NCI-H1105 (cell line): ENCODE measurements around the gene ASB10.

Source experiments
- DNase-seq: peaks from one replicate; lab custom pipeline; 2025; lab: John Stamatoyannopoulos, UW

The ASB10 gene

DNA sequence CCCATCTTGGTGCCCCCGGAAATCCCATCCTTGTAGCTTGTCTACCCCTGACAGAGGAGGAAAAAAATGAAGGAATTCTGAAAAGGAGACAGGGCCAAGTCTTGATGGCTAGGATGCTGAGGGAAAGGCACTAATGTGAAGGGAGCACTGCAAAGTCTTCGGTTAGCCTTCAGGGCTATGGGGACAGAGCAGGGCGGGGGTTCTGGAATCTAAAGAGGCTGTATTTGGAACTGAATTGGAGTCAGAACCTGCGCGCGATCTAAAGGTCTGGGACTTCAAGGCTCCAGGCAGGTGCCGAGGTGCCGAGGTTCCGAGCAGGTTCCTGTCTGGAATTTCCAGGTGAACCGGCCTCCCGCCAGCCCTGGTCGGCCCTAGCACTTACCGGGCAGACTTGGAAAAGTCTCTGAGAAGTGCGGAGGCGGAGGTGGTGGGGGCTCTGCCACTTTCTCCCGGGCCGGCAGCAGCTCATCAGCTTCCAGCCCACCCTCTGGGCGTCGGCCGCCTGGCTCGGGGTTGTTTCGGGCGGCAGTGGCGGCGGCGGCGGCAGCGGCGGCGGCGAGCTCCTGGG is 20.3 kb downstream of the ASB10 start:
- DNase-seq, result no peak

DNA sequence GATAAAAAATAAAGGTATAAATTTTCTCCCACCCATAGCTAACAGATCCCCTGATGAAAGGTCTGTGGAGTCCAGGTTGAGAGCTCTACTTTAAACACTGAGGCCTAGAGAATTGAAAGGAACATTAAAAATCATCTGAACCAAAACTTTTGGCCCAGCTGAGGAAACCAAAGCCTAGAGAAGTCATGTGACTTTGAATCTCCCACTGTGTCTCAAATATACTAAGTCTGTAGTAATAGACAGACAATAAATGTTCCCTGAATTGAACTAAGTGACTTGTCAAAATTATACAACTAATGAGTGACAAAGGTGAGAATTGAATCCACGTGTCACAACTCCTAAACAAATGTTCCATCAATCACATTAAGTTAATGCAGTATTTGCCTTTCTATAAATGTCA is 25.3 kb downstream of the ASB10 start:
- no peak for DNase-seq

GRCh38 chr7:151157645-151158329 is 29.3 kb downstream of the ASB10 start:
- DNase-seq, result no peak

GRCh38 chr7:151152643-151153513 is 34.2 kb downstream of the ASB10 start:
- no peak for DNase-seq

- no peak for DNase-seq
These were observed 36.7 kb downstream of the ASB10 start for GRCh38 chr7:151150388-151150787.

- DNase-seq, result no peak
These were observed 38.5 kb downstream of the ASB10 start for GRCh38 chr7:151148319-151149259.

DNA sequence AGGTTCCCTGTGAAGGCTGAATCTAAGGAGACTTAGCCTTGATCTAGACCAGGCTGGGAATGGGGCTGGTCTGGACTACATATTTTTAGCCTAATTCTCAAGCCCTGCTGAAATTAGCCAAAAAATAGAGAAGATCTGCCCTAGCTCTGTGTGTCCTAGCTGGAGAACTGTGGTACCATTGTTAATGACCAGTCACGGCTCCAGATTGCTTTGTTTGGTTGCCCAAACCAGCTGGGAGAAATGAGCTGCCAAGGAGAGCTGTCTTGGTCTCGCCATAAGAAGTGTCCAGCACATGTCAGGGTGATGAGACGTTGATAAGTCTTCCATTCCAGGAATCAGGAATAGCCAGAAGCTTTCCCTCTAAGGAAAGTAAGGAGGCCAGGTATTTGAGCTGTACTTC is 40.3 kb downstream of the ASB10 start:
- no peak for DNase-seq

DNA sequence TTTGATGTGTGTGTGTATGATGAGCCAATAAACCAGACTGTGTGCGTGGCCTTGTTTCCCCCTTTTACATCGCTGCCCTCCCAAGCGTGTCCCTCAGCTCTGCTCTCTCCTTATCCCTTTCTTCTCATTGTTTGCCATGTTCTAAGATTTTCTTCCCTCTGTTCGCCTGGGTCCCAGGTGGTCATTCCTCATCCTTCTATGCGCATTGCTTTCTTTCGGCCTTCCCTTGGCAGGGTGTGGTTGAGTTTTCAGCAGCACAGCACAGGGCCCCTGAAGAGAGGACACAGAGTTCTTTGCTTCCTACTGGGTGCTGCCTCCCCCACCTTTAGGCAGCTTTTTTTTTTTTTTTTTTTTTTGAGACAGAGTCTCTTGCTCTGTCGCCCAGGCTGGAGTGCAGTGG is 42.7 kb downstream of the ASB10 start:
- no peak for DNase-seq

DNA sequence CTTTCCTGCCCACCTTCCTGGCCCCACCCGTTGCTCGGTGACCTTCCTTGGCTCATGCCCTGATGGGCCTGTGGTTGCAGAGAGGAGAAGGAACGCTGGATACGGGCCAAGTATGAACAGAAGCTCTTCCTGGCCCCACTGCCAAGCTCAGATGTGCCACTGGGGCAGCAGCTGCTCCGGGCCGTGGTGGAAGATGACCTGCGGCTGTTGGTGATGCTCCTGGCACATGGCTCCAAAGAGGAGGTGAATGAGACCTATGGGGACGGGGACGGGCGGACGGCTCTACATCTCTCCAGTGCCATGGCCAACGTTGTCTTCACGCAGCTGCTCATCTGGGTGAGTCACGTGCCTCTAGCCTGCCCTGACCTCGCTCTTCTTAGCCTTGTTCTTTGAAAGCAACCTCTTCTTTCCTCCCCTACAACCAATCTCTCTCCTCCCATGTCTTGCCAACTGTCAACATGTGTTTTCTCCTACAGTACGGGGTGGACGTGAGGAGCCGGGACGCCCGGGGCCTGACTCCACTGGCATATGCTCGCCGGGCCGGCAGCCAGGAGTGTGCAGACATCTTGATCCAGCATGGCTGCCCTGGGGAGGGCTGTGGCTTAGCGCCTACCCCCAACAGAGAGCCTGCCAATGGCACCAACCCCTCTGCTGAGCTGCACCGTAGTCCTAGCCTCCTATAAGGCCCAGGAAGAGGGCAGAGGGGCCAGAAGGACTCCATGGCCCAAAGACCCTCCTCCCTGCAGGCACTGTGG is 43.6 kb downstream of the ASB10 start:
- no peak for DNase-seq

- no peak for DNase-seq
These were observed 44.4 kb downstream of the ASB10 start for GRCh38 chr7:151142686-151143040.

- DNase-seq, result no peak
These were observed 45.0 kb downstream of the ASB10 start for GRCh38 chr7:151141855-151142685.

- no peak for DNase-seq
These were observed 45.7 kb downstream of the ASB10 start for GRCh38 chr7:151141311-151141854.

DNA sequence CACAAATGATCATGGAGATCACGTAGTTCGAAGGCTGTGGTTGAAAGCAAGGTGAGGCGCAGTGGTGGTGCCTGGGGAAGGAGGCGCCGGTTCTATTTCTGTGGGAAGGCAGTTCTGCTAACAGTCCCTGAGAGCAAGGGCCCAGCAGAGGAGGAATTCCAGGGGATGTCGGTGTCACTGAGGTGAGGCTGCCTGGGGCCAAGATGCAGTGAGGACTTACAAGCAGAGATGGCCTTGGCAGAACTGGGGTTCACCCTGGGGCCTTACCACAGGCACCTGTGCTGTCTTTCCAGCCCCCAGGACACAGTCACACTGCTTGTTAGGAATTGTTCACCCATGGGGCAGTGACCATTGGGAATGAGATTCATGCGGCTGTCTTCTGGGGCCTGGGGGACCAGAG is 46.2 kb downstream of the ASB10 start:
- DNase-seq, result no peak

GRCh38 chr7:151139791-151140190 is 47.3 kb downstream of the ASB10 start:
- no peak for DNase-seq

DNA sequence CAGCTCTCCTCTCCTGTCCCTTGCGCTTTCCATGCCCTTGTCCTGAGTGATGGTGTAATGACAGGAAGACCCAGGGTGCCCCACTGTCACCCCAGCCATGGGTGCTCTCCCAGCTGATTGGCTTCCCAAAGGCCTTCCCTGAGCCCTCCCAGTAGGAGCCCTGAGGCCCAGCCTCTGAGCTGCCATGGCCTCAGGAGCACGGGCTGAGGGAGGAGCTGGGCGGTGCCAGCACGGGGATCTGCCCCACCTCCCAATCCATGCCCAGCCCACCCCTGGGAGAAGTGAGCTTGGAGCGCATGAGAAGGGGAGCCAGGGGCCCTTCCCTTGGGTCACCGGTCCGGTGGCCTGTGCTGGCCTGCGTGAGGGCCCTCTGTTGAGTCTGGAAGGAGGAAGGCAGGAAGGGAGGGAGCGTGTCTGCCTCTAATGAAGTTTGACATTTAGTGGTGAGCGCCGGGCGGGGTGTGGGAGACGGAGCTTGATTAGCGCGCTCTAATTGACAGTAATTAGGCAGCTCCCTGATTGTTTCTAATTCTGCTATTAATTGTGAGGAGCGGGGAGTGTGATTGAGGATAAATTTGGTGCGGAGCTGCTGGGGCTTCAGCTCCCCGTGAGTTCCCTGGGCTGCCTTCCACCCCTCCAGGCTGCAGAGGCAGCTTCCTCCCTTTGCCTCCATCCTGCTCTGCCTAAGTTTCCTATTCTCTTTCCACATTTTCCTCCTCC is 47.8 kb downstream of the ASB10 start:
- DNase-seq, result no peak

DNA sequence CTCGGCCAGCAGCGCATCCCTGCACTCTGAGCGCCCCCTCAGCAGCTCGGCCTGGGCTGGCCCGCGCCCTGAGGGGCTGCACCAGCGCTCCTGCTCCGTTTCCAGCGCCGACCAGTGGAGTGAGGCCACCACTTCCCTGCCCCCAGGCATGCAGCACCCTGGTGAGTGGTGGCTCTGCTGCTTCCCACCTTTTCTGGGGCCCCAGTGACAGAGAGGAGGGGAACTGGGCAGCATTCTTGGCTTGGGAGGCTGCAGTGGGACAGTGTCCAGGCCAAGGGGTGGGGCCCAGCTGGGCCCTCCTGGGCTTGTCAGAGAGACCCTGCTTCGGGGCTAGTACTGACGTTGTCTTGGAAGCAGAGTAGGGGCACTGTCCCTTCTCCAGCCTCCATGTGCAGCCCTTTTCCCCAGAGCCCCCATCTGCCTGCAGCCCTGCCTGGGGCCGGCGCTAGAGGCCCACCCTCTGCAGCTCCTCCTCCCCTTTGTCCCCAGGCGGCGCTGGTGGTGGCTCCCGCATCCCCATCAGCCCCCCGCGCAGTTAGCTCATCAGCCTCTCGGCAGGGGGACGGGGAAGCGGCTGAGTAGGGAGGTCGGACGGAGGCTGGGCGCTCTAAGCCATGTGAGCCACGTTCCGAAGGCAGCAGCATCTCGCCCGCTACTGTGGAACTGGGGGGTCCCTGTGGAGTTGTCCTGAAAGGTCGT is 48.7 kb downstream of the ASB10 start:
- no peak for DNase-seq

- DNase-seq, result no peak
These were observed 49.3 kb downstream of the ASB10 start for GRCh38 chr7:151137791-151138152.

DNA sequence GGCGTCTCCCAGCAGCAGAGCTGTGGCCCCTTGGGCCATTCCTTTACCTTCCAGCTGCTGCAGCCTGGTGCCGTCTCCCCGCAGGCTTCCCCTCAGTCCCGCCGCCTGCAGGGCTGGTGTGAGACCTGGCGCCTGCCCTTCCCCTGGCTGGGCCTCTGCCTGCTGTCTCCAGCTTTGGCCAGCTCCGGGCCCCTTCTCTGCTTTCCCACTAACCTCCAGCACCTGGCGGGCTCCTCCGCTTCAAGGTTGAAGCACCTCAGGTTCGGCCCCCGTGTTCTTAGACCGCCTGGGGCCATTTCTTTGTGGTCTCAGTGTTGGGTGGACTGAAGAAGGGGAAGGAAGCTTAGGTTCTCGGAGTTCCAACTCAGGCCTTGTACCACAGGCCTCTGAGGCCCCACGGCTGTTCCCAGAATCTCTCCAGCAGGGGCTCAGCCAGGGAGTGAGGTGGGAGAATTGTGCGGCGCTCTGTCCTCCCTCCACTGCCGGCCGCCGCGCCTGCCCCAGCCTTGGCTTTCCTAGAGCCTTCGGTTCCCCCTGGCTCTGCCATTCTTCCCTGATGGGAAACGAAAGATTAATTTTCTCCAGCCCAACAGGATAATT is 49.9 kb downstream of the ASB10 start:
- no peak for DNase-seq
